GM21576 (cell line): ENCODE measurements around the gene IRF2.

Source experiments
- ATAC-seq: cut with Tn5 transposase; IDR thresholded peaks from one replicate; pipeline ENCODE4 v1.9.1; 2021; ENCODE audit warnings: mild to moderate bottlenecking, moderate library complexity; ENCODE audit not compliant: unreplicated experiment

IRF2 gene

DNA sequence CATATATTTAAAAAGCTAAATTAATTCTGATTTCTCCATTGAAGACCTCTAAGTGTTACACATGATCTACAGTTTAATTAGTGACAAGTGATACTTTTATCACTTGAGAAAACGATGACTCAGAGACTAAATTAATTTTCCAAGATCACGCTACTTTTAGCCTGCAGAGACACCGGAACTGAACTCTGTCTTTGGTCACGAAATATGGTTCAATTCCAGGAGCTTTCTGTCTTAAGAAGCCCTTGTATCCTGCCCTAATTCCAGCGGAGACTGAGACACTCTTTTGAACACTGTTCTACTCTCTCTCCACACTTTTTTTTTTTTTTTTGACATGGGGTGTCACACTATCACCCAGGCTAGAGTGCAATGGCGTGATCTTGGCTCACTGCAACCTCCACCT, 63.6 kb downstream of the IRF2 start:
- no peak for ATAC-seq

DNA sequence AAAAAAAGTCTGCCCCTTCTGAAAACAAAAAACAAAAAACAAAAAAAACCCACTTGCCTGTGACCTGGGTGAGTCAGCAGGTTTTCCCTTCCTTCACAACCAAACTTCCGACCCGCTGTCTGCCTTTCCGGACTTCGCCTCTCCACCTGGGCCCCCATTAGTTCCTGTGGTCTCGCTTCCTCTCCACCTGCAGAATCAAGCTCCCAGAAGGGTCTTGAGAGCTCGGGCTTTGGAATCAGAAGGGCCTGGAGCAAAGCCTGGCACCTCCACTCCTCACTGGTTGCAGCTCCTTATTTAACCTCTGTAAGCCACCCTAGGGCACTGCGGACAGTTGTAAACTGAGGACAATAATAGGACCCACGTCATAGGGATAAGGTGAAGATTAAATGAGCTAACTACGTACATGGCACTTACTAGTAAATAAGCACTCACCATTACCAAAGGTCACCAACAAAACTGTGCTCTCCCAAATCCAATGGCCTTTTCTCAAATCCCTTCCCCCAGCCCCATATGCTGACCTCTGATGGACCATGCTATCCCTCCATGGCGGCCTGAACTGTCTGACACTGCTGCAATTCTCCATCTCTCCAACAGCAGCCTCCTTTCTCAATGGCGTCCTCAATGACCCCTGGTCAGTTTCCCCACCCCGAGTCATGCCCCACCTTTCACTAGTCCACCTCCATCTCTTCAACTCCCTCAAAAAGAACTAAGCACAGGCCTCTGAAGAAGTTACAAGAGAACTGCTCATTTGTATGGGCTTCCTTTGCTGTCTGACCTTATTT, 64.2 kb downstream of the IRF2 start:
- peak; percentile 73 for ATAC-seq

DNA sequence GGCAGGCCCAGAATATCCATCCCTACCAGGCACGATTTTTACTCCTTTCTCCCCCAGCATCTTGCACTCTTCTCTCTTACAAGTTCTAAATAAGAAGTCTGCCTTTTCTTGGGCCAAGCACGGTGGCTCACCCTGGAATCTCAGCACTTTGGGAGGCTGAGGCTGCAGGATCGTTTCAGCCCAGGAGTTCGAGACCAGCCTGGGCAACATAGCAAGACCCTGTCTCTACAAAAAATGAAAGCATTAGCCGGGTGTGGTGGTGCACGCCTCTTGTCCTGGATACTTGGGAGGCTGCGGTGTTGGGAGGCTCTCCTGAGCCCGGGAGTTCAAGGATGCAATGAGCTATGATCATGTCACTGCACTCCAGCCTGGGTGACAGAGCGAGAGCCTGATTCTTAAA, 64.8 kb downstream of the IRF2 start:
- no peak for ATAC-seq

DNA sequence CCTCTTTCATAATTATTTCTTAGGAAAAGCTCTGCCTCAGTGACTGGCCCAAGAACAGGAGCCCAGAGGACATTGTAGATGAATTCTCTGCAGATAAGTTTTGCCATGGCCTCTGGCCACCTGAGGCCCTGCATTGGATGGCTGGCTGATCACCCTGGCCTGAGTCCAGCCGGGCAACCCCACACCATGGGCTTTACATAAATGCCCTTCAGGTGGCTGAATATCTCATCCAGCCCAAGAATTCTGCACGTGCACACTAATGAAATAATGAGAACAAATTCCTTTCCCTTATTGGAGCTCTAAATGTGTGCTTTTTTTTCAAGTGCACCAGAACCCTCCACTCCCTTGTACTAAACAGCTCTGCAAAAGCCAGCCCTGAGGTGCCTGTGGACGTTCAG, 65.7 kb downstream of the IRF2 start:
- no peak for ATAC-seq

DNA sequence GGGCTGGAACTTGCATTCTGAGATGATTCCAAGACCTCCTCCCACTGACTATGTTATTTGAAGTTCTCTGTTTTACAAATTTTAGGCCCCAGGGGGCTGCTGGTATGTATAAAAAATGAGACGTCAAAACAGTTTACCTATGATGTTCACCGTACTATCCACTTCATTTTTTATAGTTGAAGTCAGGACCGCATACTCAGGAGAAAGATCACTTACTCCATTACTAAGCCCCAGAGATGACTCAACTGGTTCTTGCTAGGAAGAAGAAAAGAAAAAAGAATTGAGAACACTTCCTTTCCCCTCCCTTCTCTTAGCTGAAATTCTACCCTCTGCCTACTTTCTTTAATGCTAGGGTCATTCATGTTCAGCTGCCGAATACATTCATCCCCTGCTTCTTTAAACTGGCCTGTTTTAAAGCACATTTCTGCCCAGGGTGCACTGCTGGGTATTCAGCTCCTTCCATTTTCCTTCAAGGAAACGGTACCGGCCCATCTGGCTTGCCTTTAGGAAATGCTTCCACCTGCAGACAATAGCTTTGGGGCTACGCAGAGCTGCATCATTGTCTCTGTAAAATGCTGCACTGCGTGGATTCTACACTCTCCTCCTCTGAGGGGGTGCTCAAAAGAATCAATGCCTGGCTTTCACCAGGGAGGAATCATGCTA, 66.2 kb downstream of the IRF2 start:
- no peak for ATAC-seq

DNA sequence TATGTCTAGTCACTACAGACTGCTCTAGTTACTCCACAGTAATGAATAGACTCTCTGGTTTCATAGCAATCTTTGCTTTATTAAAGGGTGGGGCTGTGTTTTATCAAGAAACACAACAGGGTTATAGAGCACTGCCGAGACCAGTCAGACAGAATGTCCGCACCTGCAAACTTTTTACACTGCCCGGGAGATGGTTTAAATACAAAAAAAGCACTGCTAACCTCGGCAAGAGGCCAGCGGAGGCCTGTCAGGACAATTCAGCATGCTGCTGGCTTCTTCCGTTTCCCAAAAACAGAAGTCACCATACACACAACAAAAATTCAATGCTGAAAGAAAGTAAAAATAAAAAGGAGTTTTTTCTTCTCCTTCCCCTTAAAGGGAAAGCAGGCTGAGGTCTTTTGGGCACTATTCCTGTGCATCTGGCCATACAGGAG, 67.4 kb downstream of the IRF2 start:
- no peak for ATAC-seq

DNA sequence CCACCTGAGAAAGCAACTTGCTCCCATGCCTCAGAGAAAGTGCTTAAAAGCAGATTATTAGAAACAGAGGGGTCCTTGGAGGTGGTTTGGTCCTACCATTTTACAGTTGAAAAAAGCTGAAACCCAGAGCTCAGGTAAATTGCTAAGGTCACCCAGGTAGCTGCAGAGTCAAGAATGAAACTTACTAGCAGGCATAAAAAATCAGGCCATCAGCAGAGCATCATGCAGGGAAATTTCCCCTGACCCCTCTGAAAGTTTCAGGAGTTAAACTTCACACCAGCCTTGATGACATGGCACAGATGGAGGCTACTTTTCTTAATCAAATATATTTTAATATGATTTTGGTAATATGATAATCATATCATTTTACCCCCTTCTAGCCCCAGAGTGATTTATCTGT, 70.3 kb downstream of the IRF2 start:
- no peak for ATAC-seq

DNA sequence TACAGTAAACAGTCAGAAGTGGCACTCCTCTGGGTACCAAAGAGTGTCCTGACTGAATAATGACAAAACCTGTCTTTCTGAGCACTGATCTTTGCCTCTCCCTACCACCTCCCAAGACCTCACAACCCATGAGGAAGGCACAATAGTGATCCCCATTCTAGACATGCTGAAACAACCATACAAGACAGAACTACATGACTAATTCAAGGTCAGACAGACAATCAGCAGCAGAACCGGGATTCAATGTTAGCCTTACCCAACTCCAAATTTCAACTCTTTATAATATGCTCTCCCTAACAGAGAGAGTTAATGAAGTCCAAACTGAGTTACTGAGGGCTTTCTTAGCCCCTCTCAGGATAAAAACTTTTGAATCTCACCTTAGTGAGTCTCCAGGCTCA, 71.0 kb downstream of the IRF2 start:
- no peak for ATAC-seq

DNA sequence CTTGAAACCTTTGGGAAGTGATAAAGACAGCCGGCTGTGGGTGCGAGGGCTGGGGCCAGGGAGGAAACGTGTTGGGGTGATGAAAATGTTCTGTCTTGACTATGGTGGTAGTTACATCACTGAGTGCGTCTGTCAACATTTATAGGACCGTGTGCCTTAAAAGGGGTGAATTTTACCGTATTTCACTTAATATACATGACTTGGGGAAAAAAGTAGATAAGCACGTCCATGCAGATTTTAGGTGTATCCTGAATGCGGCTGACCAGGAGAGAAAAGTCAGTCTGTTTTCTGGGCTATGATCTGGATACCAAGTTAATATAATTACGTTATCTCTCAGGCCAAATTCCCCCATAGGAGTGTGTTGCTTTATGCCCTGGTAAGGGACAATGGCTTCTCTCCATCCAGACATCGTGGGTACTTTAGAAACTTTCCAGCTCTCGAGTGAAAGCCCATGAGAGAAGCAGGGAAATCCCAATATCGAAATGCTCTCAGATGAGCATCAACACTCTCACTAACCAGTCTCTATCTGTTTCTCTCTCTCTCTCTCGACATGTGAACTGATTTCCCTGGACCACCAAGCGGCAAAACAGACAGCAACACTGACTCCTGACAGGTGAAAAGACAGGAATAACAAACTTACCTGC, 71.5 kb downstream of the IRF2 start:
- no peak for ATAC-seq

DNA sequence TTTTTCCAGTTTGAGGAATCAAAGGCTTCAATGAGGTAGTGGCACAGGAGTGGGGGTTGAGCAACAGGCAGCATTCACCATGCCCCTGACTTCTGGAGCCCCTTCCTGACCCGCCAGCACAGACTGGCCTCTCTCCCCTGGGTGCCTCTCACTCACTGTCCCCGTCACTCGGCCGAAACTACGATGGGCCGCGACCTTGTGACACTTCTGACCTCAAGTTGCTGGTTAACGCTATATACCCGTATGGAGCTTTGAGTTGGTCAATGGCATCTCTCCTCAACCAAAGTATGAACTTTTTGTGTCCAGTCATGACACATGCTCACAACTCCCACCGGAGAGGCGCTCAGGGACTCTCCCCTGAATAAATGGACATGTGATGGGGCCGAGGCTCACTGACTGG, 72.1 kb downstream of the IRF2 start:
- no peak for ATAC-seq

DNA sequence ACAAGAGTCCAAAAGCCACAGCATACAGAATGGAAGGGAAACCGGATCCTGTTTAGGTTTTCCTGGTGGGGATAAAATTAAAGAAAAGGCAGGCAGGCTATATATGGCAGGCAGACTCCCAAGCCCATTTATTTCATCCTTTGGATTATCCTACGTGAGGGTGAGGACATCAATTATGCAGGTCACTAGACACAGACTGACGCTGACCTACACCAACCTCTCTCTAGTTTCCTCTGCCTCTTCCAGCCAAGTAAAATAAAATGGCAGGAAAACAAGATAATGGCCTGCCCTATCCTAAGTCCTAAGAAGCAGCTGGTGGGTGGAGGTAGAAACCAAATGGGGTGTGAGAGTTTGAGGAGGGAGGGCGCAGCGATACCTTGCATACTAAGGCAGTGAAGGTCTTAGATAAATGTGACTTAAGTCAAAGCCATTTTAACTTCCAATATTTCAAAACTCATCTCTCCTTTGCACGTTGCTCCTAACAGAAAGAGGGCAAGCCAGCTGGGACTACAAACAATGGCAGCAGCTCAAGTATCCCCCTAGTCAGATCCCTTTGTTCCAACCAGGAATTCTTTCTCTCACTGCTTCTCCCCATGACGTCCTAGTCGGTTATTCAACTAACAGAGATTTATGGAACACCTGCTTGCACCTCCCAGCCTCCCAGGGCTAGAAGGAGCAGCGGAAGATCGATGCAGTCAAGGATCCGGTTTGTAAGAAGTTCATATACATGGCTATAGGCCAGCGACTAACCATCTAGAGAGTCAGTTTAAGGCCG, 72.8 kb downstream of the IRF2 start:
- no peak for ATAC-seq

DNA sequence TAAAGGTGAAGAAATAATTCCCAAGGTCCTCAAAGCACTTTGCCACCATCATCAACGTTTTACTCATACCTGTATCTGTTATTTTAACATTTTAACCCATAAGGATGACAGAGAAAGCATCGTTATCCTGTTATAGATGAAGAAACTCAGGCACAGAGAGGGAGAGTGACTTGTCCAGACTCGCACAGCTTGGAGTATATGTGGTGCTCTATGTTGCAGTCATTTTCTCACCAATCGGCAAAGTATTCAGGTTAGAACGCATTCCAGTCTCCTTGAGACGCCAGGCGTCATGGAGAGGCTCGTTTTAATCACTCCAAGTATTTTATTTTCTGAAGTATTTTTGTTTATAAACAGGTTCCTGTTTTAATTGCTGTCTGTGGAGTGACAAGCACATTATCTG, 73.5 kb downstream of the IRF2 start:
- no peak for ATAC-seq

DNA sequence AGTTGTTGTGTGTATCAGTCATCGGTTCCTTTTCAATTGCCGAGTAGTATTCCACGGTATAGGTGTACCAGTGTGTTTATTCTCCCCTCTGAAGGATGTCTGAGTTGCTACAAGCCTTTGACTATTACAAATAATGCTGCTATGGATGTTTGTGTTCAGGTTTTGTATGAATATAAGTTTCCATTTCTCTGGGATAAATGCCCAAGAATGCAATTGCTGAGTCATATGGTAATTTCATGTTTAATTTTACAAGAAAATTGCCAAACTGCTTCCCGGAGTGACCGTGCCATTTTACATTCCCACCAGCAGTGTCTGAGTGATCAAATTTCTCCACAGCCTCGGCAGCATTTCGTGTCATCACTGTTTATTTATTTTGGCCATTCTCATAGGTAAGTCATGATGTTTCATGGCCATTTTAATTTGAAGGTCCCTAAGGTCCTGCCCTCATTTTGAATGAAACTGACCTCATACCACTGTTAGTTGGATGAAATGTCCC, 73.9 kb downstream of the IRF2 start:
- ATAC-seq = no peak

DNA sequence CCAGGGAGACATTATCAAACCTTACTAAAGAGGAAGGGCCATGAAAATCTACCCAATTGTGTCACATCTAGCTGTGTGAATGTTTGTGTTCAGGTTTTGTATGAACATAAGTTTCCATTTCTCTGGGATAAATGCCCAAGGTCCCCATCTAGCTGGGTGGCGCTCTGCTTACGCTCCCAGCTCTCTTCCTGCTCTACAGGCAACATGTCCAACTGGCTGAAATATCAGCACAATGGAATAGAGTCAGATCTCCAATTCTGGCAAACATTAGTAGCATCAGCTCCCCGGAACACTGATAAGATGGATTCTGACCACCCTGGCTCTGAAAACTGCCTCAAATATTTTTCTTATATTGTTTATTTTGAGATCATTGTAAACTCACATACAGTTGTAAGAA, 74.8 kb downstream of the IRF2 start:
- ATAC-seq = no peak

DNA sequence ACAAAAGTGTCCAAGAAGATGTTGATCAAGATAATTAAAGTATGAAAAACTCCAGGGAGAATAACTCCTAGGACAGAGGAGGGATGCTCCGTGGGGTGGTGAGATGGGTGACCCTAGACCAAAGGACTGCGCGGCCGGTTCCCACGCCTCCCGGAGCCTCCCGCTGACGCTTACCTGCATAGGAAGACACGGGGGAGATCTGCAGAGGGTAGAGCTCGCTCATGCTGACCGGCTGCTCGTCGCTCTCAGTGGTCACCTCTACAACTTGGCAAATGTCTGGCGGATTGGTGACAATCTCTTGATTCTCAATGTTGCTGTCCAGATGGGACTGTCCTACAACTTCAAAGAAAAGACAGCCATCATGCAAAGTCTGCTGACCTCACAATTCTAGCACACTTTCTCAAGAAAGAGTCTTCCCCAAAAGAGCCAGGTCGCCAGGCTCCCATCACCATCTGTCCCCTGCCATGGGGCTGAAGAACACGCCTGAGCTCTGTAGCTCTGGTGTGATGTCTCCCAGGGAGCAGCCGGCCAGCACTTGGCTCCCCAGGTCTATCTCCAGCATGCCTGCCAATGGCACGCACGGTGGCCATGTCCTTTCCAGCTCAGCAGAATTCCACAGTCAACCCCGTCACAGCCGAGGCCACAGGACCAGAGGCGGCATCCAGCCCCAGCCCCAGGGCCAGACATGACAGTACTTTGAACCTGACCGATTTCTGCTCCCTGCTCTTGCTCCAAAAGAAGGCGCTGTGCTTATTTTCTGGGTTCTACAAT, 75.4 kb downstream of the IRF2 start:
- no peak for ATAC-seq

DNA sequence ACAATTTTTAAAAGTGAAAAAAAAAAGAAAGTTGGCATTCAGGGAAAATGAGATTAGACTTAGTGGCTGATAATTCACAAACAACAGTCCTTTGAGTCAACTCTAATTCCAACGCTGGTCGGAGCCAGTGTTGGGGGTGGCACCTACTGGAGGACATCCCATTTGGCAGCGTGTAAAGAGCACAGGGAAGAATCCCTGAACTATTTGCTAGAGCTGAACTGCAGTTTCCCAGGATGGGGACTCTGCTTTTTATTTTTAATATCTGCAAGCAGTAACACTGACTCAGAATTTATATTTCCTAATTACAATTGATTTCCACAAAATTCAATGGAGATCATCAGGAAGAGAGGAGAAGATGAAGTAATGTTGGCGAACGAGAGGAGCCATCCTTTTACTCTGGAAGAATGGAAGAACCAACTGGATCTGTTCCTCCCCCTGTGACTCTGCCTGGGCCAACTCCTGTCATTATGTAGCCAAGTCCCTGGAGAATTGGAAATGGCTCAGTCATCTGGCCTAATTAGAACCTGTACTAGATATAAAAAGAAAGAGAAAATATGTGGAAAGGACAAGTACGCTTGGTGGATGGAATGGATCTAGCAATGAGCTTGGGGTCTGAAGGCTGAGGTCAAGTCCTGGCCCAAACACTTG, 76.7 kb downstream of the IRF2 start:
- no peak for ATAC-seq

DNA sequence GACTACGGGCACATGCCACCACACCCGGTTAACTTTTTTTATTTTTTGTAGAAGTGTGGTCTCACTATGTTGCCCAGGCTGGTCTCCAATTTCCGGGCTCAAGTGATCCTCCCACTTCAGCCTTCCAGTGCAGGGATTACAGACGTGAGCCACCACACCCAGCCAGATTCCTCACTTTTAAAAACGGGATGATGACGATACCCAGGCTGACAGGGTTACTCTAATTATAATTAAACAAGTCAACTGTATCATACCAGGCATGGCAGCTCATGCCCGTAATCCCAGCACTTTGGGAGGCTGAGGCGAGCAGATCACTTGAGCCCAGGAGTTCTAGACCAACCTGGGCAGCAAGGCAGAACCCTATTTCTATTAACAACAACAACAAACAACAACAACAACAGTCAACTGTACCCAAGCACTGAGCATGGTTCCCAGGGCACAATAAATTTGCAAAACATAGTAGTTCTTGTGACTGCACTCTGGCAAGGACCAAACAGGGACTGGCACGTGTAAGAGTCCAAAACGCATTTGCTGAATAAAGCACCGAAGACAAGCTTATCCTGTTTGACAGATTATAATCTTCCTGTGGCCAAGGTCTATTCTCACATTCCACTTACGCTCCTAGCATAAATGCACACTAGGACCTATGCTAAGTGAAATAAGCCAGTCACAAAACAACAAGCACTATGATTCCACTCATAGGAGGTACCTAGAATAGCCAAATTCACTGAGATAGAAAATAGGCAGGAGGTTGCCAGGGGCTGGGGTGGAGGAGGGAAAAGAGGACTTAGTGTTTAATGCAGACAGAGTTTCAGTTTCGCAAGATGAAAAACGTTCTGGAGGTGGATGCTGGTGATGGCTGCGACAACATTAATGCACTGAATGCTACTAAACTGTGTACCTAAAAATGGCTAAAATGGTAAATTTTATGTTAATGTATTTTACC, 77.5 kb downstream of the IRF2 start:
- ATAC-seq = no peak

DNA sequence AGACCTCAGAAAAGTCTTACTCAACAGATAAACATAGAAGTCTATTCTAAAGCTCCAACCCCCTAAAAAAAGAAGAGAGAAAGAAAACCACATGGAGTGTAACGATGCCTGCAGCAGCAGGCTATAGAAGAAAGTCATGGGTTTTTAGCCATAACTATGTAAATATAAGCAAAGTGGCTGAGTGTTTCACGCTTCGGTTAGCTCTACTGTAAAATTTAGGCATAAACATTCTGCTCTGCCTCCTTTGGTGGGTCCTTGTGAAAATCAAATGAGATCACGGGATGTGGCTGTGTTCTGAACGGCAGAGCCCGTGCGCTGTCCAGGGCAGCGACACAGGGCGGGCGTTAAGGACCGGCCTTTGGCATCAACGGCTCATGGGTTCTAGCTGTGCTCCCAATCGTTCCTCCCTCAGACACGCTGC, 78.4 kb downstream of the IRF2 start:
- peak; percentile 83 for ATAC-seq

DNA sequence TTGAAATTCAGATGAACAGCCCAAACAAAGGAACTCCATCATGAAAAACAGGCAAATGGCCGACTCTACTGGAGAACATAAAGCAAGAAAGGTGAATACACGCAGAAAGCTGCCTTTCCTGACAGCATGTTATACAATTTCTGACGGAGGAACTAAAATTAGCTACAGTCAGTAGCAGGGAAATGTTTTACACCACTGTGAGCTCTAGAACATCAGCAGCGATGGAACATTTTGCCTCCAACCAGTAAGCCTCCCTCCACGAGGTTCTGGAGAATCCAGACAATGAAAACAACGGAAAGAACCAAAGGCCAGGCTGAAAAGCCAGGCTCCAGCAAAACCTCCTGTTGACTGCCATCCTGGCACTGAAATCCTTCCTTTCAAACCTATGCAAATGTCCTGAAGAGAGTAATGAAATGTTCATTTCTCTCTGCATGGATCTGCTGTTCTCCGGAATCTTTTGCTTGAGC, 78.9 kb downstream of the IRF2 start:
- ATAC-seq = peak; percentile 3
